Measurements from ENCODE around the gene IRF9. TPM values are rescaled to one million over a fixed set of nuclear protein-coding genes. Genes with fewer than 3 reads are reported as not detected.
A peak's percentile ranks its signal among the peaks of the same experiment; 100 is the strongest.

Gene IRF9
- total and polyA plus RNA-seq, 2 of the 13 experiments (the other 11 are each of a cell fraction or from before 2014, with no cell fraction given) = 14.9 to 49.7 TPM

DNA sequence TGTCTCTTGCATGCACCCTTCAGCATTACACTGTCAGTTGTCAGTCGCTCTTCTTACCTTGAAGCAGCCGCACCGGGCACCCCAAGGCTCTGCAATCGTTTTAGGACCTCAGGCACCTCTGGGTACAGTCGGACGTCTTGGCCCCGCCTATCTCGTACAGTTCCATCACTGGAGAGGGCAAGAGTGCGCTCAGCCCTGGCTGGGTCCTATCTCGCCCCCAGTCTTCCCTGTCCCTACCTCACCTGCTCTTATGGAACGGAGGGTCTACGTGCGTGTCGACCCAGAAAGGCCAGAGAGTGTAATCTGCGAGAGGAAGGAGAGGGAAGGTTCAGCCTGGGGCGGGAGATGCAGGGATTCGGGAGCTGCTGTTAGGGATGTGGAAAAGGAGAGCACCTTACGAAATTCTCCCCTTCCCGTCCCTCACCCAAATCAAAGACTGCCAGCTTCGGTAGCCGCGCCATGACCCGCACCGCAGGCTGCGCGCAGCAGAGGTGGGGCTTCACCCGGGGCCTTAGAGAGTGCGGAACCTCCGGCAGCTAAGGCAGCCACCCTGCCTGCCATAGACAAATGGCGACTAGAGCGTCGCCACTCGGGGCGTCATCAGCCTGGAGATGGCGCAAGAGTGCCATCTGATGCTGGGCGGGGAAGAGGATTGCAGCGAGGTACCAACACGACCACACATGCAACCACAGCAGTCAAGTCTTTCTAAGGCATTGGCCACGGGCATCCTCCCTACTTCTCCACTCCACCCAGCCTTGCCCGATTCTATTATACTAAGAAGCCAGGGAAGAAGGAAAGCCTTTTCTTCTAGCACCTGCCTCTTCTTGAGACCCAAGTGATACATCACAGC is 54.7 kb downstream of the IRF9 start, which contains the start of gene MDP1 (continued):
- TF ChIP-seq ZNF274 (CRISPR knock-in tag; IDR thresholded peaks at IDR 0.05) (peak; percentile 52; the same call in 1 of the 2 replicates), HNRNPUL1 (IDR thresholded peaks at IDR 0.05; ENCODE audit: low read depth, low read length) (no peak), ASH2L (IDR thresholded peaks at IDR 0.05; ENCODE audit: insufficient read length, low read depth, low read length) (peak; percentile 95), ZFAT (CRISPR knock-in tag; conservative IDR thresholded peaks at IDR 0.05) (no peak), TAF1 (CRISPR knock-in tag; IDR thresholded peaks at IDR 0.05) (peak; percentile 99), RAD51 (IDR thresholded peaks at IDR 0.05; ENCODE audit: borderline replicate concordance) (no peak), PHF8 (CRISPR knock-in tag; IDR thresholded peaks at IDR 0.05) (peak; percentile 99), ZNF788 (CRISPR knock-in tag; IDR thresholded peaks at IDR 0.05; ENCODE audit: borderline replicate concordance) (peak; percentile 99; the same call in 1 of the 2 replicates), EEA1 (CRISPR knock-in tag; IDR thresholded peaks at IDR 0.05; ENCODE audit: borderline replicate concordance) (peak; percentile 98; the same call in 1 of the 2 replicates), ESRRA (CRISPR knock-in tag; IDR thresholded peaks at IDR 0.05; ENCODE audit: low read depth) (peak; percentile 73), EED (CRISPR knock-in tag; IDR thresholded peaks at IDR 0.05) (peak; percentile 95), ZNF34 (CRISPR knock-in tag; IDR thresholded peaks at IDR 0.05; ENCODE audit: borderline replicate concordance) (peak; percentile 100), KAT2B (IDR thresholded peaks at IDR 0.05; ENCODE audit: borderline replicate concordance, low read depth, low read length) (no peak), FOSL2 (CRISPR knock-in tag; IDR thresholded peaks at IDR 0.05) (peak; percentile 91), SP5 (CRISPR knock-in tag; IDR thresholded peaks at IDR 0.05; ENCODE audit: borderline replicate concordance, low read depth) (peak; percentile 85)
- TF ChIP-seq, protein P1, sequence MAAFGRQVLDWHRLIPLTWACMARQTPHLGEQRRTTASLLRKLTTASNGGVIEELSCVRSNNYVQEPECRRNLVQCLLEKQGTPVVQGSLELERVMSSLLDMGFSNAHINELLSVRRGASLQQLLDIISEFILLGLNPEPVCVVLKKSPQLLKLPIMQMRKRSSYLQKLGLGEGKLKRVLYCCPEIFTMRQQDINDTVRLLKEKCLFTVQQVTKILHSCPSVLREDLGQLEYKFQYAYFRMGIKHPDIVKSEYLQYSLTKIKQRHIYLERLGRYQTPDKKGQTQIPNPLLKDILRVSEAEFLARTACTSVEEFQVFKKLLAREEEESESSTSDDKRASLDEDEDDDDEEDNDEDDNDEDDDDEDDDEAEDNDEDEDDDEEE (CRISPR knock-in tag; IDR thresholded peaks at IDR 0.05) = peak; percentile 95
- TF ChIP-seq, protein P2, sequence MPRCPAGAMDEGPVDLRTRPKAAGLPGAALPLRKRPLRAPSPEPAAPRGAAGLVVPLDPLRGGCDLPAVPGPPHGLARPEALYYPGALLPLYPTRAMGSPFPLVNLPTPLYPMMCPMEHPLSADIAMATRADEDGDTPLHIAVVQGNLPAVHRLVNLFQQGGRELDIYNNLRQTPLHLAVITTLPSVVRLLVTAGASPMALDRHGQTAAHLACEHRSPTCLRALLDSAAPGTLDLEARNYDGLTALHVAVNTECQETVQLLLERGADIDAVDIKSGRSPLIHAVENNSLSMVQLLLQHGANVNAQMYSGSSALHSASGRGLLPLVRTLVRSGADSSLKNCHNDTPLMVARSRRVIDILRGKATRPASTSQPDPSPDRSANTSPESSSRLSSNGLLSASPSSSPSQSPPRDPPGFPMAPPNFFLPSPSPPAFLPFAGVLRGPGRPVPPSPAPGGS (CRISPR knock-in tag; IDR thresholded peaks at IDR 0.05) = no peak
- TF ChIP-seq, protein P3, sequence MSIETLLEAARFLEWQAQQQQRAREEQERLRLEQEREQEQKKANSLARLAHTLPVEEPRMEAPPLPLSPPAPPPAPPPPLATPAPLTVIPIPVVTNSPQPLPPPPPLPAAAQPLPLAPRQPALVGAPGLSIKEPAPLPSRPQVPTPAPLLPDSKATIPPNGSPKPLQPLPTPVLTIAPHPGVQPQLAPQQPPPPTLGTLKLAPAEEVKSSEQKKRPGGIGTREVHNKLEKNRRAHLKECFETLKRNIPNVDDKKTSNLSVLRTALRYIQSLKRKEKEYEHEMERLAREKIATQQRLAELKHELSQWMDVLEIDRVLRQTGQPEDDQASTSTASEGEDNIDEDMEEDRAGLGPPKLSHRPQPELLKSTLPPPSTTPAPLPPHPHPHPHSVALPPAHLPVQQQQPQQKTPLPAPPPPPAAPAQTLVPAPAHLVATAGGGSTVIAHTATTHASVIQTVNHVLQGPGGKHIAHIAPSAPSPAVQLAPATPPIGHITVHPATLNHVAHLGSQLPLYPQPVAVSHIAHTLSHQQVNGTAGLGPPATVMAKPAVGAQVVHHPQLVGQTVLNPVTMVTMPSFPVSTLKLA (IDR thresholded peaks at IDR 0.05) = peak; percentile 38; the same call in 1 of the 2 replicates
- TF ChIP-seq, protein P4, sequence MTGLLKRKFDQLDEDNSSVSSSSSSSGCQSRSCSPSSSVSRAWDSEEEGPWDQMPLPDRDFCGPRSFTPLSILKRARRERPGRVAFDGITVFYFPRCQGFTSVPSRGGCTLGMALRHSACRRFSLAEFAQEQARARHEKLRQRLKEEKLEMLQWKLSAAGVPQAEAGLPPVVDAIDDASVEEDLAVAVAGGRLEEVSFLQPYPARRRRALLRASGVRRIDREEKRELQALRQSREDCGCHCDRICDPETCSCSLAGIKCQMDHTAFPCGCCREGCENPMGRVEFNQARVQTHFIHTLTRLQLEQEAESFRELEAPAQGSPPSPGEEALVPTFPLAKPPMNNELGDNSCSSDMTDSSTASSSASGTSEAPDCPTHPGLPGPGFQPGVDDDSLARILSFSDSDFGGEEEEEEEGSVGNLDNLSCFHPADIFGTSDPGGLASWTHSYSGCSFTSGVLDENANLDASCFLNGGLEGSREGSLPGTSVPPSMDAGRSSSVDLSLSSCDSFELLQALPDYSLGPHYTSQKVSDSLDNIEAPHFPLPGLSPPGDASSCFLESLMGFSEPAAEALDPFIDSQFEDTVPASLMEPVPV (CRISPR knock-in tag; IDR thresholded peaks at IDR 0.05) = peak; percentile 99
- TF ChIP-seq, protein P5, sequence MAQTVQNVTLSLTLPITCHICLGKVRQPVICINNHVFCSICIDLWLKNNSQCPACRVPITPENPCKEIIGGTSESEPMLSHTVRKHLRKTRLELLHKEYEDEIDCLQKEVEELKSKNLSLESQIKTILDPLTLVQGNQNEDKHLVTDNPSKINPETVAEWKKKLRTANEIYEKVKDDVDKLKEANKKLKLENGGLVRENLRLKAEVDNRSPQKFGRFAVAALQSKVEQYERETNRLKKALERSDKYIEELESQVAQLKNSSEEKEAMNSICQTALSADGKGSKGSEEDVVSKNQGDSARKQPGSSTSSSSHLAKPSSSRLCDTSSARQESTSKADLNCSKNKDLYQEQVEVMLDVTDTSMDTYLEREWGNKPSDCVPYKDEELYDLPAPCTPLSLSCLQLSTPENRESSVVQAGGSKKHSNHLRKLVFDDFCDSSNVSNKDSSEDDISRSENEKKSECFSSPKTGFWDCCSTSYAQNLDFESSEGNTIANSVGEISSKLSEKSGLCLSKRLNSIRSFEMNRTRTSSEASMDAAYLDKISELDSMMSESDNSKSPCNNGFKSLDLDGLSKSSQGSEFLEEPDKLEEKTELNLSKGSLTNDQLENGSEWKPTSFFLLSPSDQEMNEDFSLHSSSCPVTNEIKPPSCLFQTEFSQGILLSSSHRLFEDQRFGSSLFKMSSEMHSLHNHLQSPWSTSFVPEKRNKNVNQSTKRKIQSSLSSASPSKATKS (CRISPR knock-in tag; IDR thresholded peaks at IDR 0.05) = peak; percentile 87

All from HepG2 (cell line).